K562 (cell line): ENCODE measurements around the gene HSPB6.

Experiments
- BHLHE40 ChIP-seq: IDR thresholded peaks from 2 replicates; pipeline ENCODE4 v1.6.1; 2011; ENCODE audit warnings: low read length, improper control_type of control experiment
- ELF2 ChIP-seq: fragments of 250-450 bp; sonication (Bioruptor Pico); IDR thresholded peaks from 2 replicates; pipeline ENCODE4 v1.5.0; 2021; ENCODE audit warnings: mild to moderate bottlenecking
- EP300 ChIP-seq: IDR thresholded peaks from 2 replicates; pipeline ENCODE4 v1.6.1; 2012; ENCODE audit warnings: low read length, improper control_type of control experiment
- LARP7 ChIP-seq: fragments of 450-650 bp; IDR thresholded peaks from 2 replicates; pipeline ENCODE4 v1.6.1; 2016
- NFRKB ChIP-seq: fragments of 450-650 bp; IDR thresholded peaks from 2 replicates; pipeline ENCODE4 v1.6.1; 2016; ENCODE audit warnings: low read depth
- NR3C1 ChIP-seq: sonication (generic); formaldehyde crosslinking; IDR thresholded peaks from 2 replicates; pipeline ENCODE4 v1.8.1; 2022; ENCODE audit warnings: missing genetic modification reagents
- POLR2A ChIP-seq: fragments of 450-650 bp; conservative IDR thresholded peaks from 2 replicates; pipeline ENCODE4 v1.6.1; 2016
- RBFOX2 ChIP-seq: fragments of 200-400 bp; formaldehyde crosslinking; IDR thresholded peaks from 2 replicates; pipeline ENCODE4 v1.6.1; 2017; ENCODE audit warnings: low read depth, mild to moderate bottlenecking, low read length, moderate library complexity
- REST ChIP-seq, 2 experiments: fragments of 450-650 bp; formaldehyde crosslinking in 1 of 2; IDR thresholded peaks; 2 replicates each; pipeline versions ENCODE4 v1.4.0 to v1.6.1; 2014 to 2020; ENCODE audit warnings: mild to moderate bottlenecking in 2 of 2, borderline replicate concordance in 1 of 2, low read depth in 1 of 2
- TEAD4 ChIP-seq, 2 experiments: sonication (generic) in 1 of 2; formaldehyde crosslinking in 1 of 2; IDR thresholded peaks; 2 replicates each; pipeline versions ENCODE4 v1.6.1 to v1.8.0; 2012 to 2022; ENCODE audit warnings: borderline replicate concordance in 1 of 2, inconsistent platforms in 1 of 2, low read length in 1 of 2, mild to moderate bottlenecking in 1 of 2, missing genetic modification reagents in 1 of 2
- ZNF274 ChIP-seq: IDR thresholded peaks from 2 replicates; pipeline ENCODE4 v1.6.1; 2011; ENCODE audit warnings: low read depth, mild to moderate bottlenecking, low read length, moderate library complexity, borderline replicate concordance
- ZNF740 ChIP-seq, 3 experiments: fragments of 200-800 bp in 1 of 3; sonication (Bioruptor generic) in 1 of 3; sonication (generic) in 1 of 3; formaldehyde crosslinking in 1 of 3; IDR thresholded peaks; 2 replicates each; pipeline versions ENCODE4 v1.6.1 to v1.8.0; 2016 to 2022; ENCODE audit warnings: mild to moderate bottlenecking in 2 of 3, missing compliant biosample characterization in 2 of 3, missing genetic modification characterization in 2 of 3, missing genetic modification reagents in 1 of 3

- TF ChIP-seq ZNF274 (no peak), ELF2 (CRISPR knock-in tag) (no peak), EP300 (no peak), BHLHE40 (no peak), NR3C1 (CRISPR knock-in tag) (no peak), RBFOX2 (no peak), REST (IDR thresholded peaks at IDR 0.05; ENCODE audit: borderline replicate concordance) (no peak), REST (CRISPR knock-in tag; IDR thresholded peaks at IDR 0.05; ENCODE audit: low read depth) (no peak), NFRKB (no peak), ZNF740 (CRISPR knock-in tag; IDR thresholded peaks at IDR 0.05) (no peak), ZNF740 (tag; IDR thresholded peaks at IDR 0.05) (no peak), TEAD4 (IDR thresholded peaks at IDR 0.05; ENCODE audit: low read length) (no peak), TEAD4 (CRISPR knock-in tag; IDR thresholded peaks at IDR 0.05; ENCODE audit: borderline replicate concordance) (no peak), POLR2A (no peak), LARP7 (no peak)
Observed at GRCh38 chr19:35743640-35744429, 13.0 kb downstream of the HSPB6 start.
